Endothelial cell of umbilical vein (primary cell): Measurements from ENCODE around the gene STAT4. TPM values are rescaled to one million over a fixed set of nuclear protein-coding genes. Genes with fewer than 3 reads are reported as not detected.

Experiments
- BruUV-seq: library from RNA; stranded (reverse); fragments of 400-500 nt; replicated peaks from 2 replicates; lab custom pipeline; 2021; lab: Mats Ljungman, UMichigan
- CTCF ChIA-PET: fragments of 300-600, 350-600 bp; sonication (Branson Sonifier 250); formaldehyde crosslinking; loops from one replicate; lab custom pipeline; 2021; ENCODE audit warnings: antibody characterized with exemption, inconsistent platforms; lab: Charles Lee
- POLR2A ChIA-PET: fragments of 300-600, 350-600 bp; sonication (Branson Sonifier 250); formaldehyde crosslinking; loops from one replicate; lab custom pipeline; 2021; ENCODE audit warnings: antibody characterized with exemption, inconsistent platforms; lab: Charles Lee
- DNase-seq: peaks from one replicate; pipeline ENCODE4 v3.0.0-alpha.2; 2011; ENCODE audit warnings: low read depth, low spot score
- FAIRE-seq: peaks from 2 replicates; lab custom pipeline; 2011; peaks lifted over from hg19 to GRCh38; lab: Jason Lieb, UNC
- H2AFZ ChIP-seq: 2 replicates; pipeline ENCODE4 v1.6.0; 2012; ENCODE audit warnings: low read depth, low read length, control low read depth, inconsistent platforms
- H3K27ac ChIP-seq: 2 replicates; pipeline ENCODE4 v1.5.1; 2011; ENCODE audit warnings: low read depth, mild to moderate bottlenecking, control low read depth, low read length, moderate library complexity; ENCODE audit not compliant: insufficient read depth
- H3K27me3 ChIP-seq, 2 experiments: 2 replicates each; pipeline versions ENCODE4 v1.6.0 to v1.6.1; 2011; ENCODE audit warnings: low read length in 2 of 2, mixed read lengths in 1 of 2; ENCODE audit not compliant: control insufficient read depth in 2 of 2, insufficient read depth in 2 of 2
- H3K36me3 ChIP-seq, 2 experiments: 2 replicates in 1 of 2; 3 replicates in 1 of 2; pipeline ENCODE4 v1.5.1; 2011; ENCODE audit warnings: low read length in 2 of 2, mild to moderate bottlenecking in 1 of 2, moderate library complexity in 1 of 2; ENCODE audit not compliant: control insufficient read depth in 2 of 2, insufficient read depth in 2 of 2; ENCODE audit errors: extremely low read depth in 1 of 2
- H3K4me1 ChIP-seq: 3 replicates; pipeline ENCODE4 v1.5.1; 2011; ENCODE audit warnings: mild to moderate bottlenecking, low read length; ENCODE audit not compliant: control insufficient read depth, insufficient read depth; ENCODE audit errors: extremely low read depth
- H3K4me2 ChIP-seq: 2 replicates; pipeline ENCODE4 v1.6.1; 2011; ENCODE audit warnings: low read length, control low read depth, mixed read lengths; ENCODE audit not compliant: insufficient read depth
- H3K4me3 ChIP-seq, 3 experiments: fragments of 200-600 bp in 1 of 3; sonication (generic), shearing (Covaris generic) in 1 of 3; replicated peaks in 1 of 3; 2 replicates each; pipeline ENCODE4 v1.5.1; 2011 to 2016; ENCODE audit warnings: control low read depth in 3 of 3, low read length in 3 of 3, mild to moderate bottlenecking in 2 of 3, inconsistent platforms in 1 of 3, low read depth in 1 of 3, moderate library complexity in 1 of 3; ENCODE audit not compliant: insufficient read depth in 1 of 3
- H3K79me2 ChIP-seq: 2 replicates; pipeline ENCODE4 v1.6.0; 2012; ENCODE audit warnings: low read length, inconsistent platforms; ENCODE audit not compliant: control insufficient read depth, insufficient read depth
- H3K9ac ChIP-seq: replicated peaks from 2 replicates; pipeline ENCODE3; 2011; ENCODE audit warnings: low read length, control low read depth; ENCODE audit not compliant: insufficient read depth; ENCODE audit errors: extremely low read depth
- H3K9me1 ChIP-seq: replicated peaks from 3 replicates; pipeline ENCODE4 v1.6.0; 2011; ENCODE audit warnings: mild to moderate bottlenecking, low read length; ENCODE audit not compliant: control insufficient read depth, insufficient read depth; ENCODE audit errors: extremely low read depth
- H3K9me3 ChIP-seq: replicated peaks from 2 replicates; pipeline ENCODE4 v1.5.1; 2012; ENCODE audit warnings: low read length, inconsistent platforms; ENCODE audit not compliant: control insufficient read depth, insufficient read depth
- H4K20me1 ChIP-seq: replicated peaks from 2 replicates; pipeline ENCODE3; 2011; ENCODE audit warnings: mild to moderate bottlenecking, low read length; ENCODE audit not compliant: control insufficient read depth, insufficient read depth; ENCODE audit errors: extremely low read depth
- CTCF ChIP-seq, 2 donors: IDR thresholded peaks; 1 replicate in 1 of 2; 2 replicates in 1 of 2; pipeline ENCODE4 v1.5.1; 2011; ENCODE audit warnings: low read length in 2 of 2, mild to moderate bottlenecking in 2 of 2, moderate library complexity in 2 of 2, control low read depth in 1 of 2, inconsistent platforms in 1 of 2, low read depth in 1 of 2; ENCODE audit not compliant: insufficient read depth in 1 of 2; ENCODE audit errors: extremely low read depth in 1 of 2
- EZH2 ChIP-seq: IDR thresholded peaks from 2 replicates; pipeline ENCODE4 v1.6.1; 2012; ENCODE audit warnings: borderline replicate concordance, low read depth, mild to moderate bottlenecking, moderate library complexity, low read length, inconsistent platforms; ENCODE audit not compliant: severe bottlenecking
- FOS ChIP-seq: IDR thresholded peaks from 2 replicates; pipeline ENCODE4 v1.6.1; 2011; ENCODE audit warnings: mild to moderate bottlenecking, low read length, moderate library complexity, borderline replicate concordance; ENCODE audit not compliant: insufficient read depth
- GATA2 ChIP-seq: IDR thresholded peaks from 2 replicates; pipeline ENCODE4 v1.7.0; 2011; ENCODE audit warnings: low read depth, mild to moderate bottlenecking, moderate library complexity, mixed read lengths, low read length; ENCODE audit not compliant: insufficient read length, insufficient read depth
- JUN ChIP-seq: IDR thresholded peaks from 2 replicates; pipeline ENCODE4 v1.6.1; 2011; ENCODE audit warnings: borderline replicate concordance, low read depth; ENCODE audit not compliant: insufficient read length, insufficient read depth
- MAX ChIP-seq: IDR thresholded peaks from 2 replicates; pipeline ENCODE4 v1.6.1; 2011; ENCODE audit not compliant: insufficient read depth, insufficient read length
- MYC ChIP-seq: IDR thresholded peaks from one replicate; pipeline ENCODE4 v1.6.1; 2011; ENCODE audit warnings: mild to moderate bottlenecking, low read depth, low read length
- POLR2A ChIP-seq: IDR thresholded peaks from 2 replicates; pipeline ENCODE4 v1.6.1; 2012; ENCODE audit warnings: low read depth, mild to moderate bottlenecking, control low read depth, low read length
- POLR2AphosphoS5 ChIP-seq: IDR thresholded peaks from 2 replicates; pipeline ENCODE4 v1.6.1; 2012; ENCODE audit warnings: low read depth, mild to moderate bottlenecking, control low read depth, low read length, moderate library complexity; ENCODE audit not compliant: insufficient read depth
- dilution Hi-C: fragments of 300-500 bp; cut with MboI; formaldehyde crosslinking; loops from one replicate; pipeline ENCODE4 v1.15.0; 2019; ENCODE audit warnings: low sequenced_read_pairs; ENCODE audit not compliant: extremely low pct_ligation_motif_present
- intact Hi-C: fragments of 100-400 bp; cut with micrococcal nuclease; formaldehyde crosslinking; loops from one replicate; pipeline ENCODE4 v1.10.0; 2022
- polyA plus RNA-seq, 4 experiments: library from polyadenylated mRNA; depleted of rRNA in 3 of 4; stranded (reverse) in 3 of 4; unstranded in 1 of 4; fragments of >200 nt; gene quantifications; 2 replicates each; pipeline versions ENCODE4 v1.2.1 to v1.2.3, GENCODE V29; 2011 to 2012; ENCODE audit warnings: missing spikeins in 1 of 4
- total RNA-seq: library from RNA; stranded (reverse); gene quantifications from 2 replicates; pipeline ENCODE4 v1.2.3, GENCODE V29; 2021

STAT4 gene
- total and polyA plus RNA-seq, 2 donors (not counting 3 experiments of a cell fraction or from before 2014, with no cell fraction given) = 0.46 to 1.2 TPM

GRCh38 chr2:191158193-191158592 is 7.4 kb upstream of the STAT4 start:
- intact Hi-C loops (loop anchor here (5.0 kb wide), 1 partner anchor 376 kb away; no protein-coding TSS in a partner anchor), dilution Hi-C loops (no loop called here)
- Histone ChIP-seq H3K9ac (no peak overlapping the region), H3K27me3 (peaks cover 5 to 7% of the 10 kb centered on the region in 2 experiments), H3K79me2 (no peaks in the 10 kb centered on the region), H3K27ac (no peak overlapping the region), H3K4me2 (no peak overlapping the region), H3K9me3 (no peaks in the 10 kb centered on the region), H3K4me1 (no peaks in the 10 kb centered on the region), H2AFZ (no peak overlapping the region), H4K20me1 (no peaks in the 10 kb centered on the region), H3K9me1 (no peaks in the 10 kb centered on the region), H3K36me3 (no peaks in the 10 kb centered on the region), H3K4me3 (no peak overlapping the region)
- FAIRE-seq (no peak), DNase-seq (no peak)
- ChIA-PET CTCF (interaction anchor here (0.8 to 3.8 kb wide), 6 partner anchors 13 to 363 kb away, joined by 3 to 25 read pairs (median 4); no protein-coding TSS in a partner anchor), POLR2A (no interaction called here)
- TF ChIP-seq POLR2A (no peak), POLR2AphosphoS5 (no peak), MAX (no peak), GATA2 (no peak), CTCF (IDR thresholded peaks at IDR 0.05; ENCODE audit: extremely low read depth in 1 of 2, insufficient read depth in 1 of 2, low read depth in 1 of 2, low read length in 2 of 2) (no peak), MYC (no peak), EZH2 (no peak), JUN (no peak), FOS (no peak)
- no TSS peak for BruUV-seq
